SW 1271 (cell line): ENCODE measurements around the gene DENND1A.

Source experiments
- DNase-seq, 2 experiments: peaks; one replicate each; lab custom pipeline; 2025; lab: John Stamatoyannopoulos, UW

DENND1A gene

DNA sequence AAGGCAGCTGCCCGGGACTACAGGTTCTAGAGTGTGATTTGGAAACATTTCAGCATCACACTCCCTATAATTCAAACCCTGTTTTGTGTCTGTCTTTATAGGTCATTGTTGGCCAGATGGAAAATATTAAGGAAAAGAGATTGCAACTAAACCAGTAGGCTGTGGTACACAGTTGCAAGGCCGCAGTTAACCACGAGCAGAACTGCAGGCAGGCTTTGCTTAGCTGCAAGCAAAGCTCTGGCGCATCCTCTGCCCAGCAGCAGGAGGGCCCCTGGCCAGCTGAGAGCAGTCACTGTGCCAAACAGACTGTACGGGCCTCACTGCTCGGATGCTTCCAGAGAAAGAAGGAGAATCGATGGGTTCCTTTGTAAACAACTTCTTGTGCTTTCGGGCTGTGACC is 204.5 kb downstream of the DENND1A start:
- DNase-seq = no peak

DNA sequence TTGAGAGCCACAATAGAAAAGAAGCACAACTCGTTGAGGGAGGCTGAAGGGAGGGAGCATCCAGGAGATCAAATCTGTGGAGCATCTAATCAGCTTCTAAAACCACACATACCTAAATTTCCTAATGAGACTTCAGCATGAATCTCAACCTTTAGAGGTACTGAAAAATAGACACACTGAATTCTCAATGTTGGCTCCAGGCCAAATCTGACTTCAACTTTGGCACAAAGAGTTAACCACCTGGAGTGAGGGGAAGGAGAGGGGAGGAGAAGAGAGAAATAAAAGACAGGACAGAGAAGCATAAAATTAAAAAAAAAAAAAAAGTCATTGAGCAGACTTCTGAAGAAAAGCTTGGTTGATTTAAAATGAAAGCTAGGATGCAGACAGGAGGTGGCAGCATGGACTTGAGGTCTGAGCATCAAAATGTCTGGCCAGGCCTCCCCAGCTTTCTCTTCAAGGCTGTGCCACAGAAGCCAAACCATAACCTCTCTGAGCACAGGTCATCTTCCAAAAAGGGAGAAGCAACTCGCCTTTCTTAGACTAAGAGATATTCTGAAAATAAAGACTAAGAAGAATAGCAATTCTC is 205.6 kb downstream of the DENND1A start:
- peak in 1 of 2 experiments; percentile 51 for DNase-seq

- DNase-seq = no peak
Observed at GRCh38 chr9:123723135-123723875, 206.6 kb downstream of the DENND1A start.

- DNase-seq = no peak
Observed at GRCh38 chr9:123722378-123722777, 207.5 kb downstream of the DENND1A start.

- DNase-seq = no peak
Observed at GRCh38 chr9:123718188-123718587, 211.7 kb downstream of the DENND1A start.

- no peak for DNase-seq
Observed at GRCh38 chr9:123717581-123718175, 212.2 kb downstream of the DENND1A start.

GRCh38 chr9:123716339-123716945 is 213.5 kb downstream of the DENND1A start:
- no peak for DNase-seq

DNA sequence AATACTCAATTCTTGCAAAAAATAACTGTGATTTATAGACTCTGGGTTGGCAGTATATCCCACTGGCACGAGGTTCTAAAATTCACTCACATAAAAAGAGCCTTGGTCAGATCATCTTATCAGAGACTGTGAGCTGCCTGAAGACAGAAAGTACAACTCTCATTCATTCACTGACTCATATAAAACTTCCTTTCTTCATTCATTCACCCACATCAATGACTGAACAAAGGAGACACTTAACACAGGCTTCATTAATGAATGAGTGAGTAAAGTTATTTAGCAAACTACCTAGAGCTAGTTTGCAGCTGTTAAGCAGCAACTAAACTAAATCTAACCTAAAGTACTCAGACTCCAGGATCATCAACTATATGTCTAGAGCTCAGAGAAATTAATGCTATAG is 214.7 kb downstream of the DENND1A start:
- no peak for DNase-seq

- DNase-seq = no peak
Observed at GRCh38 chr9:123713282-123713681, 216.6 kb downstream of the DENND1A start.

GRCh38 chr9:123712399-123712798 is 217.5 kb downstream of the DENND1A start:
- no peak for DNase-seq

DNA sequence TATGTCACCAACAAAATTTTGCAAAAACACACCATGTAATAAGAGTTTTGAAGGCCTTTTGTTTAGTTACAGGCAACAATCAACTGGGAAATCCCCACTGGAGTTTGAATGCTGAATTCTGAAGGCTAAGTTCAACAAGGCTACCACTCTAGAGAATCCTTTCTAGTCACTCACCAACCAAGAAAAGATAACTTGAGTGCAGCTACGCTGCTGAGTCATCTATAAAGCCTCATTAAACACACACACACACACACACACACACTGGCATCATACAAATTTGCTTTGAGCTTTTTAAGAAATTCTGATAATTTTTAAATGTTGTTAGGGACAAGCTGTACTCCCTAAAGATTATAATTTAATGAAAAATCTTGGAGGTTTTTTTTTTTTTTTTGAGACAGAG is 219.6 kb downstream of the DENND1A start:
- no peak for DNase-seq

GRCh38 chr9:123702483-123702882 is 227.4 kb downstream of the DENND1A start:
- DNase-seq = no peak

- no peak for DNase-seq
Observed at GRCh38 chr9:123697686-123698085, 232.2 kb downstream of the DENND1A start.

- no peak for DNase-seq
Observed at GRCh38 chr9:123696476-123696875, 233.4 kb downstream of the DENND1A start.

GRCh38 chr9:123695386-123695785 is 234.5 kb downstream of the DENND1A start:
- no peak for DNase-seq

GRCh38 chr9:123691765-123692303 is 238.1 kb downstream of the DENND1A start:
- DNase-seq = no peak

DNA sequence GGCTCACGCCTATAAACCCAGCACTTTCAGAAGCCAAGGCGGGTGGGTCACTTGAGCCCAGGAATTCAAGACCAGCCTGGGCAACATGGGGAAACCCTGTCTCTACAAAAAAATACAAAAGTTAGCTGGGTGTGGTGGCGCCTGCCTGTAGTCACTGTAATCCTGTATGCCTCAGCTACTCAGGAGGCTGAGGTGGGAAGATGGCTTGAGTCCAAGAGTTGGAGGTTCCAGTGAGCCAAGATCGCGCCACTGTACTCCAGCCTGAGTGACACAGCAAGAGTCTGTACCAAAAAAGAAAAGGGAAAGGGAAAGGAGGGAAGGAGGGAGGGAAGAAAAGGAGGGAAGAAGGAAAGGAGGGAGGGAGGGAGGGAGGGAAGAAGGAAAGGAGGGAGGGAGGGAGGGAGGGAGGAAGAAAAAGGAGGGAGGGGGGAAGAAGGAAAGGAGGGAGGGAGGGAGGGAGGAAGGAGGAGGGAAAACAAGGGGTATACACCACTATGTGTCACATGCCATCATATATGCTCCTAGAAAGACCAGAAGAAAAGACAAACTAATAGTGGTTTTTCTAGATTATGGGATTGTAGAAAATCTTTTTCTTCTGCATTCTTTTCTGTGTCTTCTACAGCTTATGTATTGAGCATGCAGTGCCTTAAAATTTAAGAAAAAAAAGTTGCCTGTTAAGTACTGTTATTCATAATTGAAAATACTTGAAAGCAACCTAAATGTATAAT is 240.1 kb downstream of the DENND1A start:
- no peak for DNase-seq

GRCh38 chr9:123687246-123687751 is 242.6 kb downstream of the DENND1A start:
- DNase-seq = no peak

DNA sequence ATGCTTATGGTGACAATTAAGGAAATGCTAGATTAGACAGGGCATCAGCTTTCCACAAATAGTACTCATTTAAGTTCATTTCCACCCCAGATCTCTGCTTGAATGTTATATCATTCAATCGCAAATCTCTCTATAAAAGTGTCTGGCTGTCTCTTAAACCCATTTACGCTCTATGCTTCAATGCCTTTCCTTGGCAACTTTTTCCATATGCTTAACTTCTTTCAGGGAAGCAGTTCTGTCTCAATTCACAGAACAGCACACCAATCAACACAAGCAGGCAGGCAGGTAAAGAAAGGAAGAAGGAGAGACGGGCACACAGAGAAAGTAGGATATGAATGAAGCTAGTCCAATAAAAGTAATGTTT is 243.1 kb downstream of the DENND1A start:
- no peak for DNase-seq

GRCh38 chr9:123686131-123686828 is 243.6 kb downstream of the DENND1A start:
- DNase-seq = no peak

- DNase-seq = no peak
Observed at GRCh38 chr9:123685489-123686083, 244.3 kb downstream of the DENND1A start.
